GM10266 (cell line): ENCODE measurements around the gene TLCD3B.
A peak's percentile ranks its signal among the peaks of the same experiment; 100 is the strongest.

Source experiments
- DNase-seq: peaks from one replicate; pipeline ENCODE4 v3.0.0; 2012; ENCODE audit errors: extremely low spot score
- CTCF ChIP-seq: IDR thresholded peaks from 2 replicates; pipeline ENCODE4 v1.5.1; 2012; ENCODE audit warnings: mild to moderate bottlenecking, low read depth; ENCODE audit not compliant: control insufficient read depth, insufficient read depth; ENCODE audit errors: missing control alignments

Gene TLCD3B

DNA sequence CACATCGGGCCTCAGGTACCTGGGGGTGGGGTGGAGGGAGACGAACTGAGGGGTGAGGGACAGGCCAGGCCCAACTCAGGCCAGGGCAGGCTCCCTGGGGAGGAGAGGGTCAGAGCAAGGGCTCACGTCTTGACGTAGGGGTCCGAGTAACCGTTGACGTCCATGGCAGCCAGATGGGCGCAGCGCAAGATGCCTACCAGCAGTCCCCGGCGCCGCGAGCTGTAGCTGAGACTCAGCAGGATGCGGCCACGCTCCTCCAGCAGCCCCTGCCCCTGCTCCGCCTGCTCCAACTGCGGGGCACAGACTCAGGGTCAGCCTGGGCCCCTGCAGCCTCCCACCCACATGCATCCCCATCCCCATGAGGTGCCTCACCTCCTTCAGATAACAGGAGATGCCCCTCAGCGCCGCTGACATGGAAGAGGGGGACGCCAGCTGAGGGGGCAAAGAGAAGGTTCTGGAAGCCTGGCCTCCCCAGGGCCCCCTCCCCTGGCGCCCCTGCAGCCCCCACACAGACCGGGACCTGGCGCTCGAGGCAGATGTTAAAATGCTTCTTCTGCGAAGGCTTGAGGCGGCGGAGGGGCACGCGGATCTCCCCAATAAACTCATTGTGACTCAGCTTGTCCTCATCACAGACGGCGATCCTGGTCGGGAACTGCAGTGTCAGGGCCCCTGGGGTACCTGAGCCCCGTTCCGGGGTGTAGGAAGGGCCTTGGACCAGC lies 24.3 kb downstream of the TLCD3B start:
- no peak for TF ChIP-seq CTCF
- no peak for DNase-seq

DNA sequence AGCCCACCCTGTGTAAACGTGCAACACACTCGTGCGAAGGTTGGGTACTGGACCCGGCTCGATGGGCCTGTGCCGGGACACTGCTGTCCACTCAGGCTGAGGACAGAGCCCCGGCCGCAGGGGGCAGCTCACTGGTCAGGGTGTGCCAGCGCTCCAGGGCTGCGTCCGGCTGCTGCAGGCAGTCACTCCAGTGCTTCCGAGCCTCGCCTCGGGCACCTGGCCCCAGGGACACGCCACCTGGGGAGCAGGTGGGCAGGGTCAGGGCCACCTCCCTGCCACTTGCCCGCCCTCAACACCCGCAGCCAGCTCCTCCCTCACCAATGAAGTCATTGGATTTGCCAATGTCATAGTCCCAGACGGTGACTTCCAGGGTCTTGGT lies 25.0 kb downstream of the TLCD3B start:
- TF ChIP-seq CTCF, result no peak
- no peak for DNase-seq

DNA sequence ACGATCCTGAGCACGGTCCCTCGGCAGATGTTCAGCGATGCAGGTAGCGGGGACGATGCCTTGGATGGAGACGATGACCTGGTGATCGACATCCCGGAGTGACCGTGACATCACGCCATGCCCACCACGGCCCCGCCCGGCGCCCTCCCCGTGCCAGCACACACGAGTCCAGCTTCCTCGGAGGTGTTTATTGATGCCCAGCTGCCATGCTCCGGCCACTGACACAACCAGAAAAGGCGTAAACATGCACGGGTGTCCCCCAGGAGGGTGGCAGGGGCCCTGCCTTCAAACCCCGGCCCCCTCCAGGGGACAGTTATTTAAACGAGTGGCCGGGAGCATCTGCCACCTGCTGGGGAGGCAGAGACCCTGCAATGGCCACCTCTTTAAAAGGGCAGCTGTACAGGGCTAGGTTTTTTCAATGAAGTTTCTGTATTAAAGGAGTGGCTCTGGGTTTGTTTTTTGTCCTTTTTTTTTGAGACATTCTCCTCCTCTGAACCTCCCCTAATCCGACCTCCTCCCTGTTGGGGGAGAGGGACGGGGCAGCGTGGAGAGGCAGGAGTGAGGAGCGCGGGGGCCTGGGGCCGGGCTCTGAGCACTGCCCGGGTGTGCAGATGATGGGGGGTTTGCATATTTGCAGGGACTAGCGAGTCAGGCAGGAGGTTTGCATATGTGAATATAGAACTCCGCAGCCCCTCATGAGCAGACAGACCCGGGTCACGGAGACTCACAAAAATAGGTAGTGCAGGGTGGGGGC lies 25.6 kb downstream of the TLCD3B start:
- peak; percentile 85 for DNase-seq
- TF ChIP-seq CTCF, result peak; percentile 72

DNA sequence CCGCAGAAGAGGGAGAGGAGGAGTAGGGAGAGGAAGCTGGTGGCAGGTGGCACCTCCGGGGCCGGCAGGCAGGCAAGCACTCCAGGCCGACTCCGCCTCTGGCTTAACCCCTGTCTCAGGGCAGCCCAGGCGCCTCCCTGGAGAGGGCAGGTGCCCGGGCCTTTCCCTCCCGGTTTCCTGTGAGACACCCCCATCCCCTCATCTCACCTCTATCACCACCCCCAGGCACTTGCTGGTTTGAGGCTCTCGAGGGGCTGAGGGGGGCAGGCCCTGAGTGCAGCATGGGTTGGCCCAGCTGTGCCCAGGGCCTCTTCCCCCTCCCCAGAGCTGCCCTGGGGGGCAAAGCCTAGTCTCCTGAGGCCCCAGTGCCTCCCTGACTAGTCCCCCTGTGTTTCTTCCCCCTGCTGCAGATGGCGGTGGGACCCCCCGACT lies 26.2 kb downstream of the TLCD3B start:
- DNase-seq, result peak; percentile 45
- no peak for TF ChIP-seq CTCF

DNA sequence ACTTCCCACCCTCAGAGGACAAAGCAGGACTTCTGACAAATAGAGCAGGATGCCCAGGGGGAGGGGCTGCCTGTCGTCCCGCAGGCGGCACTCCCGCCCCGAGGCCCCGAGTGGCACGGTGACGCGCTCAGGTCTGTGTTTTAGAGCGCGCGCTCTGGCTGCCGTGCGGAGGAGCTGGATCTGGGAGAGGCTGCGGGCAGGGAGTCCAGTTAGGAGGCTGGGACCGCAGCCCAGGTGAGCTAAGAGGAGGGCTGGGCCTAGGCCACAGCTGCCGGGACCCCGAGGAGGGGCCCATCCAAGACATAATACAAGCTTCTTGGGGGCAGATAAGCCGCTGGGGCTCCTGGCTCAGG lies 26.7 kb downstream of the TLCD3B start:
- TF ChIP-seq CTCF, result no peak
- DNase-seq, result no peak

- no peak for DNase-seq
- TF ChIP-seq CTCF, result no peak
Measured at GRCh38 chr16:30003670-30004423, 27.2 kb downstream of the TLCD3B start.
